Left cardiac atrium (tissue), 4 donors: ENCODE measurements around the gene ADGRG3. TPM values are rescaled to one million over a fixed set of nuclear protein-coding genes. Genes with fewer than 3 reads are reported as not detected.

Experiments used
- ATAC-seq, 2 donors: fragments of 200-7000 bp; cut with Tn5 transposase; one replicate each; pipeline ENCODE4 v1.9.1; 2020; ENCODE audit warnings: mild to moderate bottlenecking in 2 of 2, moderate library complexity in 2 of 2
- DNase-seq: peaks from one replicate; pipeline ENCODE4 v3.0.0-alpha.2; 2020
- intact Hi-C, 2 donors: fragments of 100-400 bp; cut with DNase I; formaldehyde crosslinking; loops; one replicate each; pipeline versions ENCODE4 v1.14.1 to v1.15.1; 2022 to 2023
- total RNA-seq, 2 donors: library from RNA; stranded (reverse); fragmentation: NEBNext Ultra II Directional; extraction: Animal tissue kit (Norgen Biotek cat#: 25700); gene quantifications; one replicate each; pipeline ENCODE4 v1.2.1, GENCODE V29; 2021
- donor health status: DM: no; HTN: yes; CAD: no.
- donor health status: DM: no; HTN: yes; CAD: no; lungs with severe emphysema.
- donor health status: DM: yes; HTN: yes; CAD: no.
- donor health status: Dilated cardiomyopathy.

The ADGRG3 gene
- total RNA-seq, 2 donors from 2014 or later: 0.97 to 1.1 TPM

DNA sequence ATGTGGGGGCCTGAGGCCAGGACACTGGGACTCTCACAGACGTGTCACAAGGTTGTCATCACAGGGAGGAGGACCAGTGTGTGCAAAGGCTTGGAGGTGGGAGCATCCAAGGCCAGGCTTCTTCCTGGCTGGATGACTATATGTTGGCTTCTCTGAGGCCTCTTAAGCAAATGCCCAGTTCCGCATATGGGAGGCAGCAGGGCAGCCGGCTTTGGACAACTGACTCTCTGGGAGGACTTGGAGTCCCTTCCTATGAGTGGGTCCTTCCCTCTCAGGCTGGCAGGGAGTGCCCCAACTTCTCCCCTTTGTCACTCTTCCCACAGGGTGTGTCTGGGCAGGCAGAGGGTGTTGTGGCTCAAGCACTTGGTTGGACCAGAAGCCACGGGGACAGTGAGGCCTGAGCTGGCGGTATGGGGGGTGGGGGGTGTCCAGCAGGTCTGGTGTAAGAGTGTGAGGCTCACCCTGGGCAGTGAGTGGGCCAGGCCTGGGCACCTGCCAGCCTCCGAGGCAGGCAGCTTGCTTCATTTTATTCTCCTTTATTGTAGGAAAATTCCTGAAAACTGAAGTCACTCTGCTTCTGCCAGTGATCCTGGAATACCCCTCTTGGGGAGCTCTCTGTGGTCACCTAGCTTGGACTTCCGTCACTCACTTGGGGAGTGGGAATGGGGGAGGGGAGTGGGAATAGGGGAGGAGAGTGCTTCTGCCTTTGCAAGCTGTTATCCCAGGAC lies 24.8 kb upstream of the ADGRG3 start:
- intact Hi-C loops: no loop called here
- no peak for DNase-seq
- peak; percentile 18 to 30 for ATAC-seq

DNA sequence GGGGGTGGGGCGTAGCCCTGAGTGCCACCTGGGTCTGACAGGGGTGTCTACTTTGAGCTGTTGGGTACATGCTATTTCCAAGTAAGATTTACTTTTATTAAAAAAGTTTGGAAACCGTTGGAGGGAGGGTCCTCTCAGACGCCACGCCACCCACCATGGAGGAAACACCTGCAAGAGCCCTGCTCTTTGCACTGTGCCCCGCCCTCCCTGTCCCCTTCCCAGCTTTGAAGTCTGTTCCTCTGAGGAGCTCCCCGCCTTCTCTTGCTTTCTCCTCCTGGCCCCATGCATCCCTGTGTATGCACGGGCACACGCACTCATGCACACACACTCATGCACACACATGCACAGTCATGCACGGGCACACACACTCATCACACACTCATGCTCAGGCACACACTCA lies 24.2 kb upstream of the ADGRG3 start:
- ATAC-seq (no peak), DNase-seq (no peak)
- intact Hi-C loops: no loop called here

GRCh38 chr16:57644383-57645014 lies 23.6 kb upstream of the ADGRG3 start:
- DNase-seq (no peak), ATAC-seq (no peak)
- intact Hi-C loops: loop anchor here in 1 of 2 donors (5.0 kb wide), 1 partner anchor 42 kb away; no protein-coding TSS in a partner anchor

GRCh38 chr16:57645169-57645568 lies 22.9 kb upstream of the ADGRG3 start:
- no peak for DNase-seq
- no peak for ATAC-seq
- intact Hi-C loops: loop anchor here in 1 of 2 donors (5.0 kb wide), 1 partner anchor 43 kb away; no protein-coding TSS in a partner anchor

GRCh38 chr16:57645691-57646387 lies 22.3 kb upstream of the ADGRG3 start:
- DNase-seq: peak; percentile 84
- ATAC-seq: peak; percentile 49 to 59
- intact Hi-C loops: loop anchor here in 1 of 2 donors (5.0 kb wide), 1 partner anchor 44 kb away; no protein-coding TSS in a partner anchor

DNA sequence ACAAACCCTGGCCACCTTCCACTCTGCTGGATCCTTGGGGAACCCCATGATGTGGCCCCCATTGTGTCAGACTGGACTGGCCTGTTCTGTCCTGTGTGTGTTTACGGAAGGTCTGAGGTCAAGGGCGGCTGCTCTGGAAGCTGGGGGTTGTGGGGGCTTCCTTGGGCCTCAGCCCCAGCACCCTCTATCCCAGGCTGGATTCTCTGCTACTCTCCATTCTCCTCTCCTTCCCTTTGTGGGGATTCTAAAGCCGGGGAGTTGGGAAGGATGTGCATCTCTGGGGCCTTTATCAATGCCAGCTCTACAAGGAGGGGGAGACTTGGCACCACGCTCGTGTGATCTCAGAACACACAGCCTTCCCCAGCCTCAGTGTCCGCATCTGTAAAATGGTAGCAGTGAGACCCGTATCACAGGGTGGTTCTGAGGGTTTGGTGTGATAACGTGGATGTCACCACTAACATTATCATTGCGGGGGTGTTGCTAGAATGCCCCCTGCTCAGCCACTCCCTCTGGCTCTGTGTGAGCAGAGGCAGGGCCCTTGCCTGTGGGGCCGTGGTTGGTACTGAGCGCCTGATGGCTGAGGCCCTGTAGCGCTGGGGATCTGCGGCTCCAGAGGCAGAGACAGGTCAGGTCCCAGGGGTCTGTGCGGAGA lies 21.6 kb upstream of the ADGRG3 start:
- ATAC-seq (peak; percentile 11 to 19), DNase-seq (no peak)
- intact Hi-C loops: loop anchor here in 1 of 2 donors (5.0 kb wide), 1 partner anchor 44 kb away; no protein-coding TSS in a partner anchor

GRCh38 chr16:57647136-57647875 lies 20.8 kb upstream of the ADGRG3 start:
- ATAC-seq: peak in 1 of 2 donors; percentile 5
- DNase-seq: no peak
- intact Hi-C loops: loop anchor here in 1 of 2 donors (5.0 kb wide), 1 partner anchor 45 kb away; no protein-coding TSS in a partner anchor

DNA sequence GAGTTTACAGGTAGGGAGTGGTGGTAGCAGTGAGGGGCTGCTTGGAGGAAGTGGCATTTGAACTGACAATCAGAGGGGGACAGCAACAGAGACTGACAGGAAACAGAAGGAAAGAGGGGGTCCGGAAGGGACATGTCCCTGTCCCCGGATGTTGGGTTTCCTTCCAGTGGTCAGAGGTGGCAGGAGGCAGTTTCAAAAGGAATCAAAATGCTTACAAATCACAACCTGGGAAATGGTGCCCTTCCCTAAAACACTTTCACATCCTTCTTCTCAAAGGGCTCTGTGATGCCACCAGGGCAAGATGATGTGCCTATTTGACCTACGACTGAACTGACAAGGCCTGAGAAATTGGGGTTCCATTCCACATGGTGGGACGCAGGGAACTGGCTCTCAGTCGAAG lies 20.0 kb upstream of the ADGRG3 start:
- intact Hi-C loops: loop anchor here (2.0 to 5.0 kb wide), 3 partner anchors 46 to 57 kb away; no protein-coding TSS in a partner anchor
- ATAC-seq (no peak), DNase-seq (no peak)

- DNase-seq (peak; percentile 75), ATAC-seq (peak; percentile 58 to 69)
- intact Hi-C loops: loop anchor here (2.0 to 5.0 kb wide), 3 partner anchors 47 to 58 kb away; no protein-coding TSS in a partner anchor
These were observed 19.3 kb upstream of the ADGRG3 start for GRCh38 chr16:57648581-57649442.

- intact Hi-C loops: loop anchor here (2.0 to 5.0 kb wide), 3 partner anchors 47 to 59 kb away; no protein-coding TSS in a partner anchor
- ATAC-seq: no peak
- no peak for DNase-seq
These were observed 18.7 kb upstream of the ADGRG3 start for GRCh38 chr16:57649443-57649751.

GRCh38 chr16:57649846-57650245 lies 18.3 kb upstream of the ADGRG3 start:
- ATAC-seq (no peak), DNase-seq (no peak)
- intact Hi-C loops: loop anchor here (2.0 to 5.0 kb wide), 3 partner anchors 48 to 59 kb away; no protein-coding TSS in a partner anchor

- intact Hi-C loops: no loop called here
These were observed 16.5 kb upstream of the ADGRG3 start for GRCh38 chr16:57651344-57652333.

DNA sequence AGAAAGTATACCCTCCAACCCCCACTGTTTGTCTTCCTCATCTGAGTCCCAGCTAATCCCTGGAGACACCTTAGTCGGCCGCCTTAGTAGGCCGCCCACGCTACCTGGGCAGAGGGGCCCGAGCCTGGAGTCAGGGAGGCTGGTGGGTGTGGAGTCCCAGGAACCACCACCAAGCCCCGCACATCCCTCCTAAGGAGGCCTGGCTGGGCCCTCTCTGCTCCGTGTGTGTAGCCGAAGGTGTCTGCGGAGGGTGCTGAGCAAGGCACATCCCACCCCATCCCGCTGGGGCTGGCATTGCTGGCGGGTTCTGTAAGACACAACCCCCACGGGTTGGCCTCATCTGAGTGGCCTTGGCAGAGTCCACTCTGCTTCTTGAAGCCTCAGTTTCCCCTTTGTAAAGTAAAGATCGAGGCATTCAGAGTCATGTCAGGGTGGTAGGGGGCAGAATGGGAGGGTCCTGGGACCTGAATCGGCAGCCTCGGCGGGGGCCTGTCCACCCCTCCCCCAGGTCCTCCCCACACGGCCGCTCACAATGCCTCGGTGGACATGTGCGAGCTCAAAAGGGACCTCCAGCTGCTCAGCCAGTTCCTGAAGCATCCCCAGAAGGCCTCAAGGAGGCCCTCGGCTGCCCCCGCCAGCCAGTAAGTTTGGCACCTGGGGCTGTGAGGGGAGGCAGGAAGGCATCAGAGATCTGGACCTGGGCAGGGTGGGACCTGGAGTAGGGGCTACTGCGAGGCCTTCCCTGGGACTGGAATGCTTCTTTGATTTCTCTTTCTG lies 15.2 kb upstream of the ADGRG3 start:
- no peak for ATAC-seq
- intact Hi-C loops: no loop called here
- no peak for DNase-seq

More at GRCh38 chr16:57651344-57652333, 16.5 kb upstream of the ADGRG3 start:
- ATAC-seq (no peak), DNase-seq (no peak)

GRCh38 chr16:57653936-57654335 lies 14.2 kb upstream of the ADGRG3 start:
- ATAC-seq (no peak), DNase-seq (no peak)
- intact Hi-C loops: no loop called here

DNA sequence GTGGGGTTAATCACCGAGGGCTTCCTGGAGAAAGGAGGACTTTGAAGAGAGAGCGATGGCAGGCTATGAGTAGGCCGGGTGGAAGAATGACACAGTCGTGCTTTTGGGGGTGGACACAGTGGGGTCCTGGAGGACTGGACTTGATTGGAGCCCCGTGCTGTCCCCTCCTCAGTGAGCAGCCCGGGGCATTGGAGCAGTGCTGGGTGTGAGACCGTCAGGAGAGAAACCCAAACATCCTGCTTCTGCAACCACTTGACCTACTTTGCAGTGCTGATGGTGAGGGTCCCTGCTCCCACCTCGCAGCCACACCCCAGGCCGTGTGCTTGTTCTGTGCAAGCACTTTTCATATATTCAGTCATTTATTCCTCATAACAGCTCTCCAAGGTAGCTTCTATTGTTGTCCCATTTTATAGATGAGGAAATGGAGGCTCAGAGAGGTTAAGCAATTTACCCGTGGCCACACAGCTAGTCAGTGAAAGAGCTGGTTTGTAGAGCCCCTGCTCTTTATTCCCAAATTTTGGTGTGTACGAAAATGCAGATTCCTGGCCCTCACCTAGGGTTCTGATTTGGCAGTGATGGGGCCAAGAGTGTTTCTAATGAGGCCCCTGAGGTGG lies 11.7 kb upstream of the ADGRG3 start:
- no peak for ATAC-seq
- DNase-seq: no peak
- intact Hi-C loops: no loop called here
